HG03196 (cell line): ENCODE data around the gene COL9A3.

ENCODE experiments used
- ATAC-seq: cut with Tn5 transposase; IDR thresholded peaks from one replicate; pipeline ENCODE4 v1.9.1; 2021; ENCODE audit not compliant: unreplicated experiment

Gene COL9A3

DNA sequence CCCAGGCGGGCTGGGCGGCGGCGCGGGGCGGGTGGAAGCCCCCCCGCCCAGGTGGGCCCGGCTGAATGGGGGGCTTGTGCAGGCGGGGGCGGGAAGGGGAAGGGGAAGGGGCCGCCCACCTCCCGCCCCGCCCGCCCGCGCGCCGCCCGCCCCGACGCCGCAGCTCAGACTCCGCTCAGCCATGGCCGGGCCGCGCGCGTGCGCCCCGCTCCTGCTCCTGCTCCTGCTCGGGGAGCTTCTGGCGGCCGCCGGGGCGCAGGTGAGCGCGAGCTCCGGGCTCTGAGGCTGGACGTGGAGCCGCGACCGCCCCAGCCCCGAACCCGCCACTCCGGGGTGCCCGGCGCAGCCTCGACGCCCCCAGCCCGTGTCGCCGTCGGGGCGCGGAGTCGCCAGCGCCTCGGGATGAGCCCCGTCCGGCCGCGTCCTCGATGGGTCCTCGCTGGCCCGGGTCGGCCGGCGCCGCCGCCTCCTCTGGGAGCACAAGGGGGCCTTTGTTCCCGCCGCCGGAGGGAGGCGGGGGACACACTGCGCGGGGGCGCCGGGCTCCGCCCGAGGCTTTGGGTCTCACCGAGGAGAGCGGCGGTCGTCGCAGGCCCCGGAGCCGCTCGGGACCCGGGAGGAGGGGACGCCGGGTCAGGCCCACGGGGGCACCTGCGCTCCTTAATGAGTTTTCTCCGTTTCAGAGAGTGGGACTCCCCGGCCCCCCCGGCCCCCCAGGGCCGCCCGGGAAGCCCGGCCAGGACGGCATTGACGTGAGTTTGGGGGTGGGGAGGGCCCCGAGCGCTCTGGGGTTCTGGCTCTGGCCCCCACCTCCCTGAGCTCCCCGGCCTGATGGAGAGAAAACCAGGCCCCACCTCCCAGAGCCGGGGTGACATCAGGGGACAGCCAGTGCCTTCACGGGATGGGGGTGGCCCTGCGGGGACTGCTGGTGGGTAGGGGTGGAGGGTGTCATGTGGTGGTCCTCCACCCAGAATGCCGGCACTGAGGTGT is at the start of gene COL9A3:
Gene COL9A3 (plus strand): TSS at position 167 of the 990 bp plus-strand sequence. CDS start 15 bp downstream, at position 182.
- ATAC-seq = no peak

DNA sequence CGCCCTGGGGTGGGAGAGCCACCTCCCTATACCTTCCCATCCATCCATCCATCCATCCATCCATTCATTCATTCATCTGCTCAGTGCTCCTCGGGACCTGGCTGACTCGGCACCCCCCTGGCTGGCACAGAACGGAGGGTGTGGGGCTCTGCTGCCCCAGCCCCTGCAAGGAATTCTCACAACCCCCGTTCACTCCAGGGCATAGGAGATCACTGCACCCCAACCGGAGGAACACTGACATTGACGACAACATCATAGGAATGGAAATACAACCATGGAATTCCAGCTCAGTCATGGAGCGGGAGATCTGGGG is 48.7 kb upstream of the COL9A3 start:
- ATAC-seq = no peak

DNA sequence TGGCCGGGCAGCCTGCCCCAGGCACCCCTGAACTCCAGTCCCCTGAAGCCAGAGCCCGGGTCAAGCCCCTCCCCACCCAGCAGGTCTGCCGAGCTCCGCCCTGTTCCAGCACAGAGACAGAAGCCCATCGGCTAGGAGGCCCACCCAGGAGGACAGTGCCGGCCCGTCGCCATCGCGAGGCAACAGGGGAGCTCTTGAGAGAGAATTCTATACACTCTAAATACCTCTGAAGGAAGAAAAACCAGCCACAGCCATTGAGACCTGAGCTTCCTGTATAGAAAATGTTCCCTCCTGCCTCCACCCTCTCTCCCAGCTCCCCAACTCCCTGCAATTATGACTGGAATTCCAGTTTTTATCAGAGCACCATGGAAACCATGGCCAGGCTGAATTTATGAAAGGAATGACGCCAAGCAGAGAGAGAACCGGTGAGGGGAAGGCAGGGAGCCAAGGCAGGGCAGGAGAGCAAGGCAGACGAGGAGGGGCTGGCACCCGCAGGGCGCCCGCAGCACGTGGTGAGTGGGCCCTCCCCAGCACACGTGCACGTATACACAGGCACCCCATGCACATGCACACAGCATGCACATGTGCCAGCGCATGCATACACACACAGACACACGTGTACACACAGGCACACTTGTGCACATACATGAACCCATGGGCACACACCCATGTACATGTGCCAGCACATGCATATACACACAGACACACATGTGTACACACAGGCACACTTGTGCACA is 48.1 kb upstream of the COL9A3 start:
- ATAC-seq = no peak

DNA sequence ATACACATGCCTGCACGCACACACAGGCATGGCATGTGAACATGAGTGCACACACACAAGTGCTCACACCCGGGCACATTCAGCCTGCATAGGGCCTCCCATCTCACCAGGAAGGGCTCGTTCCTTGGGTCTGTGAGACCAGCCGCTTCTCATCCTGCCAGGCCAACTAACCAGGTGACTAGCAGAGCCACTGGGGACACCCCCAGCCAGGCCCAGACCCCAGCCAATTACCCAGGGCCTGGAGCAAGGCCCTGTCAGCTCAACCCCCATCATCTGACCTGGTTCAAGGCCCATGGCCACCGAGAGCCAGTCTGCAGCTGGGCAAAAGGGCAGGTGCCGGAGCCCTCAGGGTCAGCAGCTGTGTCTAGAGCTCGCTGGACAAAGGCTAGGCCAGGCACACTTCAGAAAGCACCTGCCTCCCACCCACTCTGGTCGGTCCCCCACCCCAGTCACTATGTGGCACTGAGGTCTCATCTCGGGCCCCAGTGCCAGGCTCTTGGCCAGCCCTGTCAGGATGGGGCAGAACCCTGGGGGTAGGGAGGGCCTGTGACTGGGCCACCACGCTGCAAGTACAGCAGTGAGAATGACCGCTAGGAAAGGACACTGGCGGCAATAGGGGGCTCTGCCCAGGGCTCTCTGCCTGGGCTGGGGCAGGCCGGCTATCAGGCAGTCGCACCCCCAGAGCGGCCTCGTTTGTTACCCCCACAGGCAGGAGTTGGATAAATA is 47.3 kb upstream of the COL9A3 start:
- no peak for ATAC-seq

DNA sequence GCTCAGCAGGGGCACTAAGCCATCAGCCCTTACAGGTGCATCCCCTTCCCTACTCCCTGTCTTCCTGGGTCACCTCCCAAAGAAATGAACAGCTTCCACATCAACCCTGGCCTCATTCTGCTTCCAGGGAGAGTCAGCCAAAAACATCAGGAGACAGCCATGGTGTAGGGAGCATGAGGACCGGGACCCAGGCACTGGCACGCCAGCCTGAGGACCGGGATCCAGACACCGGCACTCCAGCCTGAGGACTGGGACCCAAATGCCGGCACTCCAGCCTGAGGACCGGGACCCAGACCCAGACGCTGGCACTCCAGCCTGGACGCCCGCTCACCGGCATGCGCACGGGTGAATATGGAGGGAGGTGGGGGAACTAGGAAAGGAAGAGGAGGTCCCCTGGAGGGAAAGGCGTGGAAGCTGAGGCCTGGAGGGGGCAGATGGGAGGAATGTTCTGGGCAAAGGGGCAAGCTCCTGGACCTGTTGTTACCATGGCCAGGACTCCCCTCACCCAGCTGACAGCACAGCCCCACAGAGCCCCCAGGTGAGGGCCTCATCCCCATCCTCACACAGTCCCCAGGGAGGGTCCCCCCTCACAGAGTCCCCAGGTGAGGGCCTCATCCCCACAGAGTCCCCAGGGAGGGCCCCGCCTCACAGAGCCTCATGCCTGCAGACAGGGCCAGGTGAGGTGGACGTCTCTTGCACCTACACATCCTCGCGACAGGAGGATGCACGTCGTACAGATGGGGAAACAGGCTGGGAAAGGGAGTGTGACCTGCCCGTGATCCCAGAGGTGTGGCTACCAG is 46.5 kb upstream of the COL9A3 start:
- no peak for ATAC-seq

DNA sequence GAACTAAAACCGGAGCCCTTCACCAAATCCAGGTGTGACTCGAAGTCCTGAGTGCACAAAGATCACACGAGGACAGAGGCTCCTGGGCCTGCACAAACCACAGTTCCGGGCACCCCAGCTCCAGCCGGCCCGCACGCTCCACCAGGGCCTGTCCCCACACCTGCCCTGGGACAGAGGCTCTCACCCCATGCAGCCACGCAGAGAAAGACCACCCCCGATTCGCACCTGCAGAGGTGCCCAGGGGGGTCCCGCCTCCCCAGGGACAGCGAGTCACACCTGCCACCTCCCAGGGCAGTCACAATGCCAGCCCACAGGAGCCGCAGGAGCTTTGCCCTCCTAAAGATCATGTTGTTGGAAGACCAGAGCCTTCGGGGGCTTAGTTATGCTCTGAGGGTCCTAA is 45.9 kb upstream of the COL9A3 start:
- ATAC-seq = no peak

DNA sequence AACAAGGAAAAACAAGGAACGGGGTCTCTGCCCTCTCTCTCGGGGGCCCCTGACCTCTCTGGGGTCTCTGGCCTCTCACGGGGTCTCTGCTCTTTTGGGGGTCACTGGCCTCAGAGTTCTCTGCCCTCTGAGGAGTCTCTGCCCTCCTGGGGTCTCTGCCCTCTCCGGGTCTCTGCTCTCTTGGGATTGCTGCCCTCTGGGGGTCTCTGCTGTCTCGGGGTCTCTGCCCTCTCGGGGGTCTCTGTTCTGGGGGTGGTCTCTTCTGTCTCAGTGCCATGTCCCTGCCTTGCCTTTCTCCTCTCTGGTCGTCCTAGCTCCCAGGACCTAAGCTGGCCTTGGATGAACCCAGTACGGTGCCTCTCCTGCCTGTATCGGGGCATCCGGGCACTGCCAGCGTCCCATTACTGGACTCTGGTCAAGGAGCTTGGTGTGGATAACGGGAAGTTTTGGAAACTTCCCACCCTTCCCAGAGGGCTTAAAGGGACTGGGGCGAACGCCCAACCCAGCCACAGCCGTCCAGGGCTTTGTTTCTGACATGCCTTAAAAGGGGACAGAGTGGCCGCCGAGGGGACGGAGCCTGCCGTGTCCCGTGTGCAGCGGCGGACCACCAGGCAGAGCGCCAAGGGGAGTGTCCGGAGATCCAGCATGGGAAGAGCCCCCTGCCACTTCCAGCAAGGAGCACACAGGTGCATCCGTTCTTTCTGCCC is 45.3 kb upstream of the COL9A3 start:
- no peak for ATAC-seq

DNA sequence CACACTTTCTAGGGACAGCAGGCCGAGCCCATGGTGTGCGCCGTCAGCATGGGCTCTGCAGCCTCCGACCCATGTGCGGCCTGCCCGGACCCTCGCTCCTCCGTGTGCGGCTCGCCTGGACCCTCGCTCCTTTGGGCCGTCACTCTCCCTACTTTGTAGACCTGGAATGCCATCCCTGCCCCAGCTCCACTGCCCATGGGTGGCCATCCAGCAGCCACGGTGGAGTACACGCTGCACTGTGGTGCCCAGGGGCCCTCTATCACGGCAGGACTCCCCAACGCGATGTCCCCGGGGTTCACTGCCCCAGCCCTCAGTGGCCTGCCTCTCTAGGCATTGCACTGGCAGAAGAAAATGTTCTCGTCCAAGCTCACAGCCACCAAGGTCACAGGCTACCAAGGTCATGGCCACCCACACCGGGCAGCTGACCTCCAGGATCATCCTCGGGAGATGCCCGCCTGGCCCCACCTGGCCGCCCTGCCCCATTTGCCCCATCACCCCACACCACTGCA is 44.7 kb upstream of the COL9A3 start:
- no peak for ATAC-seq

DNA sequence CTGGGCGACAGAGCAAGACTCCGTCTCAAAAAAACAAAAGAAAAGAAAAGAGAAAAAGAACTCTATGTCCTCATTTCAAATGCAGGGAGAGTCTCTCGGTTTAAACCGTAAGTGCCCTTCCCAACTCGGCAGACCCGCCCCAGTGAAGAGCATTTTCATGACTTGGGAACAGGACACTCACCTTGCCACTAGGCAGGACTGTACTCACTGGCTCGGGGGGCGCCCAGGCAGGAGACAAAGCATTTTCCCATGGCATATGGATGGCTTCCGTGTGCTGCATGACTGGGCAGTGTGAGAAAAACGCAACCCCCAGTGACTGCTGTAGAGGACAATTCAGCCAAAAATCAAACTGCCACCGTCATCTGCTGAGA is 44.2 kb upstream of the COL9A3 start:
- ATAC-seq = no peak

DNA sequence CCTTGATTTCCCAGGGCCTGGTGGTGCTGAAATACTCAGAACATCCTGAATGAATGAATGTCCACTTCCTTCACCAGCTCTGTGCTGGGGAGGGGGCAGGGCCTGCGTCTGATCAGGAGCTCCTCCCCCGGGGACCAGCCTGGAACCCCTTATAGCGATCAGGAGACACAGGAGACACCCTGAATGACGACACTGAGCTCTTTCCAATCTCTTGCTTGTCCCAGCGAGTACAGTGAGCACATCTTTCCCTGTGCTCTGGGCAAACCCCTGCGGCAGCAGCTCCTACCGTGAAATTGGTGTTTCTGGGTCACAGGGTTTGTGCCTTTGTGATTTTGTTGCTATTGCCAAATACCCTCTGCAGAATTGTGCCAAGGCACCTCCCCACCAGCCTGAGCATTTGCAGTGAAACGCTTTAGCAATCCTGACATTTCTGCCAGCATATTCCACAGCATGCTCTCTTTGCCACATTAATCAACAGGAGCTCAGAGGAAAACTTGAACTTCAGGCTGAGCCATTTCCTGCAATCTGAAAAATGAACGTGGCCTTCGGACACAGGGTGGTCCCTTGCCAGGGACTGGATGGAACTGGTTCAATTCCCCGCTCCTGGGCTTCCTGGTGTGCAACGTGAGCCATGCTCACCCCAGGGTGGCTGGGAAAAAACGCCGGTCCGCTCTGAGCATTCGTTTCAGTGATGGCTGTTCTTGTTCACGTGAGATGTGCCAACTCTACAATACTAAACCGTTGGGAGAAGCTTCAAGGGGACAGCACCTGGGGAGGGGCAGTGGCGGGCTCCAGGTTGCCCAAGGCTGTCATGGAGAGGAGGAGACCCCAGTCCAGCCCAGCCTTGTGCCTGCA is 43.6 kb upstream of the COL9A3 start:
- no peak for ATAC-seq

DNA sequence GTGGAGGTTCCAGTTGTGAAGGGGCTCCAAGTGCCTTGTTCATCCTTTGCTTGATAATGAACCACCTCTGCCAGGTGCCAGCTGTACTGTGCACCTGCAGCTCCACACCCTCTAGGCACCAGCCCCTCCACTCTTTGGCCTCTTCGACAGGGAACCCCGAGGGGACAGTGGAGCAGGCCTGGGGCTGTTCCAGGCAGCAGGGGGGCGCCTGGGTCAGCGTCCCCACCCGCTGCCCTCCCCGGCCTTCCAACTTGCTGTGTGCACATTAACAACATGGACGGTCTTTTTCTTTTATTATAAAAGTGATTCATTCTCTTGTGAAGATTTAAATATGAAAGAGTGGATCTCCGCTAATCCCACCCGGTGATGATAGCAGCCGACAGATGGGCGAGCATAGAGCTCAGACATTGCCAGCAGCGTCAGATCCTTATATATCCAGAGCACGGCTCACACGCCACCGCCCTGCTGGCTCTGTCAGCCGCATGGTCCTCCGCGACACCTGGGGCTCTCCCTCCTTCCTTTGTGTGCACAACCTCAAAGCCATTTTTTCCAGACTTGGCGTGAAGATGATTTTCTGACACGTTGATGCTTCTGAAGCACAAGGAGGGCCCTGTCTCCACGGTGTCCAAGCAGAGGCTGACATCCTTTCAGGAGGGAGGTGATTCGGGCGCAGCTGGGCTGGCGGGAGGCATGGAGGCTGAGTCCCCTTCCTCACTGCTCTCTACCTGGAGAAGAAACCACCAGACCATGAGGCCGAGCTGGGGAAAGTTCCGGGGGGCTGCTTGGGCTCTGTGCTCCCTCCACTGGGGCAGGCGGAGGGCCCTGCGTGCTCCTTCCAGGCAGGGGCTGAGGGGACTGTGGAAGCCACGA is 42.8 kb upstream of the COL9A3 start:
- no peak for ATAC-seq

DNA sequence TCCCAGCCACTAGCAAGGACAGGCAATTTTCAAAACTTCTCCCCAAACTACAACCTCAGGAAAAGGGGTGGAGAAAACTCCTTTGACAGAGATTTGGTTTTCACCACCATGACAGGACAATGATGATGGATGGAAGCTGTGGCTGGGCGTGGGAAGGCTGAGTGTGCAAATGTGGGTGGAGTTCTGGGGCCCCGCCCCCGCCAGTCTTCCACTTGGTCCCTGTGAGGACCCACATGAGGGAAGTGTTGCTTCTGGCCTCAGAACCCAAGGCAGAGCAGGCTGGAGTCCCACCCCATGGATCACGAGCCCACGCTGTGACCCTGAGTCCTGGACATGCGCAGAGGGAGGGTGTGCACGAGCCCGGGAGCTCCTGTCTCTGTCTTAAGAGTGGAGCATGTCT is 42.1 kb upstream of the COL9A3 start:
- no peak for ATAC-seq

DNA sequence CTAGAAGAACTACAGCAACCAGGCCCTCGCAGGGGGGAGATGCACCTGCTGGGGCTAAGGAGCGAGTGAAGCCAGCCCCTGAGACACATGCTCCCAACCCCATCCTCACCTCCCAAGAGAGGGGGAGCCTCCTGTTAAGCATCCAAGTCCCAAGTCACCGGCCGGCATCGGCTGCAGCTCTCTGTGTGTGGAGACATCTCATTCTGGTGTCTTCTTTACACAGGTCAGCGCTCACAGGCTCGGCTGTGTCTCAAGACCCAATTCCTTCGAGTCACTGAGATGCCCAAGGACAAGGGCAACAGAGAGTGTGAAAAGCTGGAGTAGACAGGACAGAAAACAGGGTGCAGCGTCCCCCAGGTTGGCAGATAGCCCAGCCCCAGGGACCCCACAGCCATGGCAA is 41.6 kb upstream of the COL9A3 start:
- ATAC-seq = no peak

DNA sequence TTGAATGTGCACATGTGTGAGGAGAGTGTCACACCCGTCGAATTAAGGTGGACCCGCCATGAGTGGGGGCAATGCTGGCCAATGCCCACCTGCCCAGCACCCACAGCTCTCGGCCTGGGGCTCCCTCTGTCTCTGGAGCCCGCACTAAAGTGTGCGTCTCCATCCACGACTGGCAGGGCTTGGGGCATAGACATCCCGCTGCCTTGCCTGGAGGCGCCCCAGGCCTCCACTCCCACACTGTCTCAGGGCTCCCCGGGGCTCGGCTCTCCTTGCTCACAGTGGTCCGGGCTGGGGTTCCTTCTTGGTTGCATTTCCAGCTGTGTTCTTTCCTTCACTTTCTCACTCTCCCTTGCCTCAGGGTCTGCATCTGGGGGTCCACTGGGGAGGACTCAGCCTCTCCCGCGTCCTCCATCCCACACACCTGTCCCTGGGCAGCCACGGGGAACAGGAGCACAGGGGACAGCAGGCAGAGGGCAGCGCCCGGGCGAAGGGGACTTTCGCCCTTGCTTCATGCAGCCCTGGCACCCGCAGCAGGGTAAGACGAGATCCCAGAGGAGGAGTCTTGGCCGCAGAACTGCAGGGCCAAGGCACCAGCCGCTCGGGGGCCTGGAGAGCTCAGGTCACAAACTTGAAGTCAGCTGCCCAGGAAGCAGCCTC is 40.7 kb upstream of the COL9A3 start:
- no peak for ATAC-seq

DNA sequence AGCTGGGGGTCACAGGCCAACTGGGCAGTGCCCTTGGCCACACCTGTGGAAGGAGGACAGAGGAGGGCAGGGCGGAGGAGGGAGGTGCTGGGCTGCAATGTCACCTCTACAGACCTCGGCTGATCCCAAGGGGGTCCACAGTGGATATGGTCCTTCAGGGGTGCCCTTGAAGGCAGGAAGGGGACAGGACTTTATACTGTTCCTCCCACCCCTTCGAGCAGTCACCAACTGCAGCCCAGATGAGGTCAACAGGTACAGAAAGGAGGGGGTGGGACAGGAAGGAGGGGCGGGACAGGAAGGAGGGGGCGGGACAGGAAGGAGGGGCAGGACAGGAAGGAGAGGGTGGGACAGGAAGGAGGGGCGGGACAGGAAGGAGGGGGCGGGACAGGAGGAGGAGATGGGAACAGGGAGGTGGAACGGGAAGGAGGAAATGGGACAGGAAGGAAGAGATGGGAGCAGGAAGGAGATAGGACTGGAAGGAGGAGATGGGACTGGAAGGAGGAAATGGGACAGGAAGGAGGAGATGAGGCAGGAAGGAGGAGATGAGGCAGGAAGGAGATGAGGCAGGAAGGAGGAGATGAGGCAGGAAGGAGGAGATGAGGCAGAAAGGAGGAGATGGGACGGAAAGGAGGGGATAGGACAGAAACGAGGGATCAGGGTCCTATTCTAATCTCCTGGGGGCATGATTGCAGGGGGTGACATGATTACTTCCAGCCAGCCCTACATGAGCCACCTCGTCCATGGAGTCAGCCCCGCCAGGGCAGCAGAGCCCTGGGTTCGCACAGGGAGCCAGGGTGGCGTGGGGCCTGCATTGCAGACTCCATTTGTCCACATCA is 39.9 kb upstream of the COL9A3 start:
- no peak for ATAC-seq

DNA sequence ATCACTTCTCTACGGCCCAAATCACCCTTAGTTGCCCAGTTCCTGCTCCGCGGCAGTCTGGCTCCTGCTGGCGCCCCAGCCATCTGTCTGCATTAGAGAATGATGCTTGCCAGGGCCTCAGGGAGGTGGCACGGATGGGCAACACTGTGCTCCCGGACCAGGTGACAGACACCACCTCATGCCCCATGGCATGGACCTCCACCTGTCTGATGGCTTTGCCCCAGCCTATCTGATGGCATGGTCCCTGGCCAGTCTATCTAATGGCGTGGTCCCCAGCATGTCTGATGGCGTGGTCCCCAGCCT is 39.4 kb upstream of the COL9A3 start:
- ATAC-seq = no peak

DNA sequence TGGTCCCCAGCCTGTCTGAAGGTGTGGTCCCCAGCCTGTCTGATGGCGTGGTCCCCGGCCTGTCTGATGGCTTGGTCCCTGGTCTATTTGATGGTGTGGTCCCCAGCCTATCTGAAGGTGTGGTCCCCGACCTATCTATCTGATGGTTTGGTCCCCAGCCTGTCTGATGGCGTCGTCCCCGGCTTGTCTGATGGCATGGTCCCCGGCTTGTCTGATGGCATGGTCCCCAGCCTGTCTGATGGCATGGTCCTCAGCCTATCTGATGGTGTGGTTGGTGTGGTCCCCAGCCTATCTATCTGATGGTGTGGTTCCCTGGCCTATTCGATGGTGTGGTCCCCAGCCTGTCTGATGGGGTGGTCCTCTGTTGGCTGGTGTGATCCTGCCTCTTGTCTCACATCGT is 38.8 kb upstream of the COL9A3 start:
- ATAC-seq = no peak
